Mesothelial cell of epicardium (in vitro differentiated cells): ENCODE data around the gene IL1RL1. TPM values are rescaled to one million over a fixed set of nuclear protein-coding genes. Genes with fewer than 3 reads are reported as not detected.
"Not testable (repeated sequence)": the region's sequence is repeated elsewhere in the genome, so short reads cannot be mapped to it uniquely, and the experiment has no call there.

Source experiments
- DNase-seq, 2 experiments: peaks; one replicate each; pipeline ENCODE4 v3.0.0; 2021; ENCODE audit warnings: low spot score in 2 of 2; ENCODE audit not compliant: unreplicated experiment in 2 of 2
- H3K27ac Mint-ChIP-seq: 2 replicates; pipeline ENCODE4 v1.8.0; 2021; ENCODE audit warnings: mixed read lengths
- H3K27me3 Mint-ChIP-seq: 2 replicates; pipeline ENCODE4 v1.8.0; 2021; ENCODE audit warnings: low read depth, mixed read lengths
- H3K36me3 Mint-ChIP-seq: 2 replicates; pipeline ENCODE4 v1.8.0; 2021; ENCODE audit warnings: mixed read lengths
- H3K4me1 Mint-ChIP-seq: 2 replicates; pipeline ENCODE4 v1.8.0; 2021; ENCODE audit warnings: mixed read lengths
- H3K4me3 Mint-ChIP-seq: 2 replicates; pipeline ENCODE4 v1.8.0; 2021; ENCODE audit warnings: mild to moderate bottlenecking, moderate library complexity, mixed read lengths
- H3K9me3 Mint-ChIP-seq: 2 replicates; pipeline ENCODE4 v1.8.0; 2021; ENCODE audit warnings: mixed read lengths
- CTCF ChIP-seq: fragments of 200-600 bp; sonication (generic); IDR thresholded peaks from one replicate; pipeline ENCODE4 v1.5.0; 2021; ENCODE audit warnings: antibody characterized with exemption; ENCODE audit not compliant: unreplicated experiment
- total RNA-seq: library from RNA; stranded (reverse); gene quantifications from 3 replicates; pipeline ENCODE4 v1.2.1, GENCODE V29; 2021

IL1RL1 gene
- total RNA-seq, 1 donor from 2014 or later = 0.18 TPM

- H3K4me3 Mint-ChIP-seq = no peak overlapping the region
- peaks cover 14% of the 10 kb centered on the region for H3K9me3 Mint-ChIP-seq
- DNase-seq = no peak
- no peak overlapping the region for H3K27ac Mint-ChIP-seq
- H3K27me3 Mint-ChIP-seq = peaks cover 1% of the 10 kb centered on the region
- H3K36me3 Mint-ChIP-seq = no peaks in the 10 kb centered on the region
- H3K4me1 Mint-ChIP-seq = no peaks in the 10 kb centered on the region
- TF ChIP-seq CTCF = no peak
Measured at GRCh38 chr2:102318437-102318836, 7.1 kb downstream of the IL1RL1 start.

- Mint-ChIP-seq H3K27me3 (peaks cover 1% of the 10 kb centered on the region), H3K4me3 (no peak overlapping the region)
- TF ChIP-seq CTCF = no peak
Measured at GRCh38 chr2:102321941-102322719, 10.8 kb downstream of the IL1RL1 start.

GRCh38 chr2:102324914-102325313 is 13.6 kb downstream of the IL1RL1 start:
- peaks cover 29% of the 10 kb centered on the region for H3K9me3 Mint-ChIP-seq
- H3K27ac Mint-ChIP-seq, H3K27me3 Mint-ChIP-seq, H3K4me3 Mint-ChIP-seq, H3K4me1 Mint-ChIP-seq, DNase-seq, H3K36me3 Mint-ChIP-seq: not testable (repeated sequence)

More at GRCh38 chr2:102321941-102322719, 10.8 kb downstream of the IL1RL1 start:
- Mint-ChIP-seq H3K9me3 (peaks cover 24% of the 10 kb centered on the region), H3K36me3 (no peaks in the 10 kb centered on the region), H3K4me1 (no peaks in the 10 kb centered on the region), H3K27ac (no peak overlapping the region)
- no peak for DNase-seq

GRCh38 chr2:102331311-102331980 is 20.1 kb downstream of the IL1RL1 start:
- no peak overlapping the region for H3K27ac Mint-ChIP-seq
- no peaks in the 10 kb centered on the region for H3K36me3 Mint-ChIP-seq
- peaks cover 9% of the 10 kb centered on the region for H3K4me1 Mint-ChIP-seq
- peaks cover 18% of the 10 kb centered on the region for H3K27me3 Mint-ChIP-seq
- H3K9me3 Mint-ChIP-seq = peaks cover 13% of the 10 kb centered on the region
- no peak for DNase-seq
- TF ChIP-seq CTCF = no peak
- no peak overlapping the region for H3K4me3 Mint-ChIP-seq

- H3K36me3 Mint-ChIP-seq = no peaks in the 10 kb centered on the region
- H3K4me1 Mint-ChIP-seq = peaks cover 9% of the 10 kb centered on the region
- no peak for DNase-seq
- peaks cover 7% of the 10 kb centered on the region for H3K9me3 Mint-ChIP-seq
- peaks cover 24% of the 10 kb centered on the region for H3K27me3 Mint-ChIP-seq
- no peak overlapping the region for H3K4me3 Mint-ChIP-seq
- H3K27ac Mint-ChIP-seq = no peak overlapping the region
- TF ChIP-seq CTCF = no peak
Measured at GRCh38 chr2:102334486-102334885, 23.1 kb downstream of the IL1RL1 start.

- no peak for DNase-seq
- no peak for TF ChIP-seq CTCF
- peaks cover 24% of the 10 kb centered on the region for H3K27me3 Mint-ChIP-seq
- no peak overlapping the region for H3K27ac Mint-ChIP-seq
- H3K4me3 Mint-ChIP-seq = no peak overlapping the region
- peaks cover 9% of the 10 kb centered on the region for H3K4me1 Mint-ChIP-seq
- no peaks in the 10 kb centered on the region for H3K36me3 Mint-ChIP-seq
- H3K9me3 Mint-ChIP-seq = peaks cover 3% of the 10 kb centered on the region
Measured at GRCh38 chr2:102335871-102336366, 24.6 kb downstream of the IL1RL1 start.
